Measurements from ENCODE around the gene TSPAN9. TPM values are rescaled to one million over a fixed set of nuclear protein-coding genes. Genes with fewer than 3 reads are reported as not detected.
A peak's percentile ranks its signal among the peaks of the same experiment; 100 is the strongest.

The TSPAN9 gene
- total RNA-seq, 1 donor from 2014 or later: 0.09 TPM

DNA sequence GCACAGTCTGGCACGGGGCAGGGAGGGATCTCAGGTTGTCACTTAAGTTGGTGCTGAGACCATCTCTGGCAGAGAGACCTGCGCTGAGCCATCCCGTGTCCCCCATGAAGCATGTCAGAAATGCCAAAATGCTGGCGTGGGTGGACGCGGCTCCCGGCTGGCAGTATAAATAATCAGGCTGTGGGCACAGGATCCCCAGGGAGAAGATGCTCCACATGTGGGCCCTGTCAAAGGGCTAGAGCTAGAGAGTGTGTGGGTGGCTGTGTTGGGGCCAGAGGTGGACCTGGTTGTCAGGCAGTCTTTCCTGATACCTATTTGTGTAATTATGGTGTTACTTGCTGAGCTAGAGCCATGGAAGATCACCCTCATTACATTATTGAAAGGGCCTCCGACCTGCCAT is 189.5 kb downstream of the TSPAN9 start:
- no peaks in the 10 kb centered on the region for H3K4me1 Mint-ChIP-seq
- H3K27ac Mint-ChIP-seq: no peak overlapping the region
- H3K27me3 Mint-ChIP-seq: no peaks in the 10 kb centered on the region
- no peaks in the 10 kb centered on the region for H3K9me3 Mint-ChIP-seq
- H3K4me3 Mint-ChIP-seq: no peak overlapping the region
- H3K36me3 Mint-ChIP-seq (ENCODE audit: low read depth): no peaks in the 10 kb centered on the region
- DNase-seq: no peak
- intact Hi-C loops (cut with micrococcal nuclease): no loop called here

DNA sequence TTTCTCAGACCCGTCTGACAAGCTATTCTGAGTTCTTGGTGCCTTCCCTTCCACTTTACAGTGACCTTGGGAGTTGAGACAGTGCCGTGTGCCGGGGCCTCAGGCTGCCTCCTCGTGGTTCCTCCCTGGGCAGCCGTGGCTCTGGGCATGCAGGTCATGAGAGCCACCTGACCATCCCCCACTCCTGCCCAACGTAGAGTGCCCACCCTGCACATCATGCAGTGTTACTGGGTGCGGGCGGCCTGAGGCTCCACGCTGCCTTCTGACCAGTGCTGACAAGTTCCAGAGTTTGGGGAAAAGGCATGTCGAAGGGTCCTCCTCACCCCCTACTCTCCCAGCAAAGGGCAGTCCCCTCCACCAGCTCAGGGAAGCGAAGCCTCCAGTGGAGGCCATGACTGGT is 190.5 kb downstream of the TSPAN9 start:
- H3K9me3 Mint-ChIP-seq: no peaks in the 10 kb centered on the region
- H3K4me1 Mint-ChIP-seq: no peaks in the 10 kb centered on the region
- DNase-seq: no peak
- H3K4me3 Mint-ChIP-seq: no peak overlapping the region
- H3K27ac Mint-ChIP-seq: no peak overlapping the region
- intact Hi-C loops (cut with micrococcal nuclease): no loop called here
- no peaks in the 10 kb centered on the region for H3K27me3 Mint-ChIP-seq
- no peaks in the 10 kb centered on the region for H3K36me3 Mint-ChIP-seq (ENCODE audit: low read depth)

- intact Hi-C loops (cut with micrococcal nuclease): no loop called here
- Mint-ChIP-seq H3K36me3 (ENCODE audit: low read depth) (no peaks in the 10 kb centered on the region), H3K4me1 (no peaks in the 10 kb centered on the region), H3K9me3 (no peaks in the 10 kb centered on the region), H3K27ac (no peak overlapping the region), H3K4me3 (no peak overlapping the region), H3K27me3 (no peaks in the 10 kb centered on the region)
- no peak for DNase-seq
These were observed 192.4 kb downstream of the TSPAN9 start for GRCh38 chr12:3269594-3269993.

DNA sequence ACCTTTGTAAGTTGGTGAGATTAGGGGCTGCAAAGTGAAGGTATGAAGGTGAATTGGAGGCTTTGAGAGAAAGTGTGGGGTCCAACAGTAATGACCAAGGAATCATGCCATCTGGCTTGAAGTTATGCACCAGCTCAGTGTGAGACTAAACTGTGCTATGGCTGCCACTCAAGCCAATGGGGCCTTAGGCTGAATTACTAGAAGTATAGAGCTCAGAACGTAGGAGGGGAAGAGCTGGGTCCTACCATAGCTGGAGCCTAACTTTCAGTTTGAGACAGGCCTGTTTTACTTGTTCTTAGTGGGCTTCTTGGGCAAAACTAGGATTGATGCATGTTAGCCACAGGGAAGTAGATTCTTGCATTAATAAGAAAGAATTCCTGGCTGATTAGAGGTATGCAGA is 194.0 kb downstream of the TSPAN9 start:
- intact Hi-C loops (cut with micrococcal nuclease): no loop called here
- Mint-ChIP-seq H3K9me3 (no peaks in the 10 kb centered on the region), H3K27ac (no peak overlapping the region), H3K4me1 (no peaks in the 10 kb centered on the region), H3K36me3 (ENCODE audit: low read depth) (no peaks in the 10 kb centered on the region), H3K27me3 (no peaks in the 10 kb centered on the region), H3K4me3 (no peak overlapping the region)
- DNase-seq: no peak

DNA sequence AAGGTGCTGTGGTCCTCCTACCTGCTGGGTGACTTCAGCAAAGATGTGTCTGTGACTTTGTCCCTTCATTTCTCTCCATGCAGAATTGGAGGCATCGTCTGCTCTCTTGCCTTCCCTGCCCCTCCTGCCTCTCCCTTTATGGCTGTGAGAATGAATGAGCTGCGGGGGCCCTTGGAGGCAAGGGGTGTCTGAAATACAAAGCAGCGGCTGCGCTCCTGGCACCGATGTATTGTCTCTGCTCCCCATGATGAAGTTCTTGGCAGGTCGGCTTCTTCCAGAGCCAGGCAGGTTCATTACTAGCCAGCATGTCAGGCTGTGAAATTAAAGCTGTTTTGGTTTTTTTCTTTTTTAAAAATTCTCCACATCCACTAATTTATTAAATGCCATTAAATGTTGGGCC is 194.5 kb downstream of the TSPAN9 start:
- H3K9me3 Mint-ChIP-seq: no peaks in the 10 kb centered on the region
- no peak overlapping the region for H3K4me3 Mint-ChIP-seq
- no peaks in the 10 kb centered on the region for H3K4me1 Mint-ChIP-seq
- intact Hi-C loops (cut with micrococcal nuclease): no loop called here
- no peak for DNase-seq
- H3K27ac Mint-ChIP-seq: no peak overlapping the region
- peaks cover 2% of the 10 kb centered on the region for H3K27me3 Mint-ChIP-seq
- H3K36me3 Mint-ChIP-seq (ENCODE audit: low read depth): no peaks in the 10 kb centered on the region

GRCh38 chr12:3272958-3273357 is 195.8 kb downstream of the TSPAN9 start:
- H3K4me3 Mint-ChIP-seq: no peak overlapping the region
- DNase-seq: no peak
- H3K36me3 Mint-ChIP-seq (ENCODE audit: low read depth): no peaks in the 10 kb centered on the region
- peaks cover 2% of the 10 kb centered on the region for H3K27me3 Mint-ChIP-seq
- H3K27ac Mint-ChIP-seq: no peak overlapping the region
- H3K9me3 Mint-ChIP-seq: no peaks in the 10 kb centered on the region
- intact Hi-C loops (cut with micrococcal nuclease): no loop called here
- H3K4me1 Mint-ChIP-seq: no peaks in the 10 kb centered on the region

- intact Hi-C loops (cut with micrococcal nuclease): no loop called here
- no peak overlapping the region for H3K27ac Mint-ChIP-seq
These were observed 196.3 kb downstream of the TSPAN9 start for GRCh38 chr12:3273409-3273853.

GRCh38 chr12:3274664-3275063 is 197.5 kb downstream of the TSPAN9 start:
- intact Hi-C loops (cut with micrococcal nuclease): loop anchor here (1.0 kb wide), 2 partner anchors 139 to 201 kb away; no protein-coding TSS in a partner anchor
- Mint-ChIP-seq H3K4me3 (no peak overlapping the region), H3K4me1 (no peaks in the 10 kb centered on the region), H3K27me3 (peaks cover 4% of the 10 kb centered on the region), H3K27ac (no peak overlapping the region), H3K36me3 (ENCODE audit: low read depth) (no peaks in the 10 kb centered on the region), H3K9me3 (no peaks in the 10 kb centered on the region)
- DNase-seq: no peak

More at GRCh38 chr12:3273409-3273853, 196.3 kb downstream of the TSPAN9 start:
- Mint-ChIP-seq H3K36me3 (ENCODE audit: low read depth) (no peaks in the 10 kb centered on the region), H3K4me1 (no peaks in the 10 kb centered on the region), H3K4me3 (no peak overlapping the region), H3K27me3 (peaks cover 2% of the 10 kb centered on the region), H3K9me3 (no peaks in the 10 kb centered on the region)
- DNase-seq: no peak

- Mint-ChIP-seq H3K27ac (no peak overlapping the region), H3K9me3 (no peaks in the 10 kb centered on the region), H3K4me3 (no peak overlapping the region), H3K4me1 (no peaks in the 10 kb centered on the region), H3K27me3 (peaks cover 5% of the 10 kb centered on the region), H3K36me3 (ENCODE audit: low read depth) (no peaks in the 10 kb centered on the region)
- intact Hi-C loops (cut with micrococcal nuclease): loop anchor here (1.0 kb wide), 2 partner anchors 140 to 202 kb away; no protein-coding TSS in a partner anchor
- DNase-seq: peak; percentile 92
These were observed 198.2 kb downstream of the TSPAN9 start for GRCh38 chr12:3275171-3276041.

DNA sequence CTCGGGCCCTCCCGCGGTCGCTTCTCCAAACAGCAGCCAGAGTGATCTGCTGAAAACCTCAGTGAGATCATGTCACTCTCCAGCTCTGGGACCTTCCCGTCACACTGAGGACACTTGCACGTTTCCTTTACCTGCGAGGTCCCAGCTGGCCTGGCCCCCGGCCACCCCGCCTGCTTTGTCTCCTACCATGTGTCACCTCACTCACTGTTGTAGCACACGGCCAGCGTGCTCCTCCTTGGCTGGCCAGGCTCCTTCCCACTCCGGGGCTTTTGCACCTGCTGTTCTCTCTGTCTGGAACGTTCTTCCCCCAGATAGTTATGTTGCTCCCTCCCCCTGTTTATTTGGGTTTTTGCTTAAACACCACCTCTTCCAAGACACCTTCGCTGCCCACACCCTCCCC is 199.0 kb downstream of the TSPAN9 start:
- Mint-ChIP-seq H3K27ac (no peak overlapping the region), H3K36me3 (ENCODE audit: low read depth) (no peaks in the 10 kb centered on the region), H3K4me1 (no peaks in the 10 kb centered on the region), H3K9me3 (no peaks in the 10 kb centered on the region), H3K4me3 (no peak overlapping the region), H3K27me3 (peaks cover 5% of the 10 kb centered on the region)
- DNase-seq: no peak
- intact Hi-C loops (cut with micrococcal nuclease): no loop called here

- no peaks in the 10 kb centered on the region for H3K36me3 Mint-ChIP-seq (ENCODE audit: low read depth)
These were observed 200.2 kb downstream of the TSPAN9 start for GRCh38 chr12:3277306-3277943.

DNA sequence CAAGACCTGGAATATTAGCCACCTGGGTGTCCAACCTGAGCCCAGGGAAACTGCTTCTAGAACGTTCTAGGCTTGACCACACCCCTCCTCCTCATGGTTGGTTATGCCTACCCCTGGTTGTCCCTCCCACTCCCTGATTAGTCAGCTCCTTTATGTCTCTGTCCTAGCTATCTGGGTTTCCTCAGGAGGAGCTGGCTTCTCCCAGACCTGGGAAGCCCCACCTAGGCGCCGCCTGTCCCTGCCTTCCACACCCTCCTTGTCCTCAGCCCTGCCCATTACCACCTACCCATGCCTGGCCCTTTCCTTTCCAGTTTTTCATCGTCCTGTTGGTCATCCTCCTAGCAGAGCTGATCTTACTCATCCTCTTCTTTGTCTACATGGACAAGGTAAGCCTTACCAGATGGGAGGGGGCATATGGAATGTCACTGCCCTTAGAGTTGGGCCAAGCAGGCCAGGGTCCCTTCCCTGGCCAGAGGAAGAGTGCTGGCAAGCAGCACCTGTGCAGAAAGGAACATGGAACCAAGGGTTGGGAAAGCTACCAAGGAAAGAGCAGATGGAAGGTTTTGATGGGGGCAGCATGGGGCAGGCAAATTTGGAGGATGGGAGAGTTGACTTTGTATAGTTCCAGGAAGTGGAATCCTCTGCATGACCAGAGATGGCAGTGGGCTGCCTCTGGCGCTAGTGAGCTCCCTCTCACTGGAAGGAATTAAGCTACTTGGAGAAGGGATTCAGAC is 201.7 kb downstream of the TSPAN9 start:
- no peaks in the 10 kb centered on the region for H3K36me3 Mint-ChIP-seq (ENCODE audit: low read depth)
- no peak overlapping the region for H3K4me3 Mint-ChIP-seq
- peaks cover 5% of the 10 kb centered on the region for H3K27me3 Mint-ChIP-seq
- no peaks in the 10 kb centered on the region for H3K9me3 Mint-ChIP-seq
- intact Hi-C loops (cut with micrococcal nuclease): no loop called here
- no peaks in the 10 kb centered on the region for H3K4me1 Mint-ChIP-seq
- H3K27ac Mint-ChIP-seq: no peak overlapping the region
- DNase-seq: no peak

More at GRCh38 chr12:3277306-3277943, 200.2 kb downstream of the TSPAN9 start:
- Mint-ChIP-seq H3K27me3 (peaks cover 5% of the 10 kb centered on the region), H3K4me1 (no peaks in the 10 kb centered on the region), H3K4me3 (no peak overlapping the region), H3K9me3 (no peaks in the 10 kb centered on the region), H3K27ac (no peak overlapping the region)
- DNase-seq: no peak
- intact Hi-C loops (cut with micrococcal nuclease): no loop called here

DNA sequence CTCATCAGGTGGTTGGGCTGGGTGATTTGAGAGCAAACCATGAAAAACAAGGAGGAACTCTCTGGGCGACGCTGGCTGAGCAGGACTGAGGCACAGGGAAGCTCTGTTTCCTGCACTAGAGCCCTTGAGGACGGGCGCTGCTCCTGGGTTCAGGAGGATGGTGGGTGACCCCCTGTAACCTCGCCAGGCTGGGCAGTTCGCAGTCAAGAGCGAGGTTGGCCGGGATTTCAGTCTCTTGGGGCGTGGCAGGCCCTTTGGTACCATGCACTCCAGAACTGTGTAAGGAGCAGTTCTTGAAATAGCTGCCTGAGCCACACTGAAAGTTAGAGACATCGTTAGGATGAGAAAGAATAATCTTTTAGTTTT is 202.2 kb downstream of the TSPAN9 start:
- no peaks in the 10 kb centered on the region for H3K9me3 Mint-ChIP-seq
- H3K4me1 Mint-ChIP-seq: no peaks in the 10 kb centered on the region
- no peak overlapping the region for H3K4me3 Mint-ChIP-seq
- H3K27ac Mint-ChIP-seq: no peak overlapping the region
- no peak for DNase-seq
- intact Hi-C loops (cut with micrococcal nuclease): no loop called here
- no peaks in the 10 kb centered on the region for H3K36me3 Mint-ChIP-seq (ENCODE audit: low read depth)
- peaks cover 5% of the 10 kb centered on the region for H3K27me3 Mint-ChIP-seq

GRCh38 chr12:3279832-3280231 is 202.7 kb downstream of the TSPAN9 start:
- no peak for DNase-seq
- Mint-ChIP-seq H3K4me1 (no peaks in the 10 kb centered on the region), H3K9me3 (no peaks in the 10 kb centered on the region), H3K27me3 (peaks cover 5% of the 10 kb centered on the region), H3K36me3 (ENCODE audit: low read depth) (no peaks in the 10 kb centered on the region), H3K27ac (no peak overlapping the region), H3K4me3 (no peak overlapping the region)
- intact Hi-C loops (cut with micrococcal nuclease): no loop called here
